OCI-LY7 (cell line): Measurements from ENCODE around the gene PHF21B. TPM values are rescaled to one million over a fixed set of nuclear protein-coding genes. Genes with fewer than 3 reads are reported as not detected.

Source experiments
- BruUV-seq: library from RNA; stranded (reverse); fragments of 400-500 nt; replicated peaks from 2 replicates; lab custom pipeline; 2021; lab: Mats Ljungman, UMichigan
- CTCF ChIA-PET: fragments of 300-600 bp; sonication (Branson Sonifier 250); formaldehyde crosslinking; loops from one replicate; lab custom pipeline; 2022; ENCODE audit warnings: antibody characterized with exemption; ENCODE audit not compliant: unreplicated experiment; lab: Charles Lee
- POLR2A ChIA-PET: fragments of 300-600 bp; sonication (Branson Sonifier 250); formaldehyde crosslinking; loops from one replicate; lab custom pipeline; 2022; ENCODE audit warnings: antibody characterized with exemption; lab: Charles Lee
- DNase-seq: peaks from one replicate; pipeline ENCODE4 v3.0.0-alpha.2; 2015; ENCODE audit warnings: low spot score
- H2AFZ ChIP-seq: fragments of 200-600 bp; sonication (generic), shearing (Covaris generic); 2 replicates; pipeline ENCODE4 v1.6.1; 2014; ENCODE audit warnings: mild to moderate bottlenecking, antibody characterized with exemption, low read length, moderate library complexity
- H3K27ac ChIP-seq: fragments of 200-600 bp; sonication (generic); 2 replicates; pipeline ENCODE4 v1.5.1; 2014; ENCODE audit warnings: mixed run types, low read depth, mild to moderate bottlenecking, moderate library complexity, low read length, inconsistent platforms; ENCODE audit not compliant: poor library complexity, severe bottlenecking
- H3K36me3 ChIP-seq: fragments of 200-600 bp; sonication (generic); 2 replicates; pipeline ENCODE4 v1.6.1; 2014; ENCODE audit warnings: mild to moderate bottlenecking, antibody characterized with exemption, low read length, moderate library complexity, mixed read lengths; ENCODE audit not compliant: insufficient read depth
- H3K4me1 ChIP-seq: fragments of 200-600 bp; sonication (generic); 2 replicates; pipeline ENCODE4 v1.5.1; 2014; ENCODE audit warnings: mild to moderate bottlenecking, low read length; ENCODE audit not compliant: insufficient read depth, poor library complexity, severe bottlenecking
- H3K4me2 ChIP-seq: fragments of 200-600 bp; sonication (generic); 2 replicates; pipeline ENCODE4 v1.6.1; 2014; ENCODE audit warnings: mild to moderate bottlenecking, low read length
- H3K4me3 ChIP-seq: fragments of 200-600 bp; sonication (generic); 2 replicates; pipeline ENCODE4 v1.5.1; 2014; ENCODE audit warnings: mild to moderate bottlenecking, low read depth, low read length; ENCODE audit not compliant: poor library complexity, severe bottlenecking
- H3K79me2 ChIP-seq: fragments of 200-600 bp; sonication (generic); 2 replicates; pipeline ENCODE4 v1.6.1; 2016; ENCODE audit warnings: low read depth, mild to moderate bottlenecking, low read length, moderate library complexity, mixed read lengths; ENCODE audit not compliant: insufficient read depth
- H3K9me2 ChIP-seq: fragments of 200-600 bp; sonication (generic); 2 replicates; pipeline ENCODE4 v1.6.1; 2016; ENCODE audit warnings: mild to moderate bottlenecking, low read length, mixed read lengths; ENCODE audit not compliant: insufficient read depth
- H3K9me3 ChIP-seq: fragments of 200-600 bp; sonication (generic); 2 replicates; pipeline ENCODE4 v1.6.1; 2014; ENCODE audit warnings: mild to moderate bottlenecking, mixed run types, low read length, mixed read lengths
- H4K20me1 ChIP-seq: fragments of 200-600 bp; sonication (generic); 2 replicates; pipeline ENCODE4 v1.6.1; 2014; ENCODE audit warnings: mild to moderate bottlenecking, antibody characterized with exemption, low read length, moderate library complexity, mixed read lengths; ENCODE audit not compliant: insufficient read depth
- CTCF ChIP-seq: fragments of 200-600 bp; sonication (generic); conservative IDR thresholded peaks from 2 replicates; pipeline ENCODE4 v1.5.1; 2014; ENCODE audit warnings: mild to moderate bottlenecking, antibody characterized with exemption, low read length, moderate library complexity, mixed read lengths
- EZH2phosphoT487 ChIP-seq: fragments of 200-600 bp; sonication (generic); IDR thresholded peaks from 2 replicates; pipeline ENCODE4 v1.6.1; 2018; ENCODE audit warnings: low read depth, borderline replicate concordance, mild to moderate bottlenecking, mixed run types, antibody characterized with exemption, low read length, moderate library complexity, mixed read lengths
- intact Hi-C: fragments of 100-400 bp; cut with micrococcal nuclease; formaldehyde crosslinking; loops from one replicate; pipeline ENCODE4 v1.10.0; 2022; ENCODE audit not compliant: unreplicated experiment
- total RNA-seq, 2 experiments: library from RNA; depleted of rRNA in 1 of 2; stranded (reverse); fragments of >200 nt in 1 of 2; shearing (Covaris generic) in 1 of 2; gene quantifications; 2 replicates each; pipeline ENCODE4 v1.2.3, GENCODE V29; 2014 to 2022

PHF21B gene
- total RNA-seq, 2 experiments from 2014 or later: 9.4 to 12.4 TPM

GRCh38 chr22:44845796-44846720, 163.7 kb downstream of the PHF21B start:
- BruUV-seq: no TSS peak
- Histone ChIP-seq H3K36me3 (no peaks in the 10 kb centered on the region), H3K4me2 (no peak overlapping the region), H3K9me2 (no peaks in the 10 kb centered on the region), H3K4me3 (no peak overlapping the region), H3K79me2 (no peaks in the 10 kb centered on the region), H3K4me1 (no peaks in the 10 kb centered on the region), H4K20me1 (no peaks in the 10 kb centered on the region), H2AFZ (no peak overlapping the region), H3K27ac (no peak overlapping the region), H3K9me3 (no peaks in the 10 kb centered on the region)
- intact Hi-C loops: no loop called here
- no peak for TF ChIP-seq CTCF
- TF ChIP-seq EZH2phosphoT487: no peak
- ChIA-PET CTCF (no interaction called here), POLR2A (no interaction called here)
- DNase-seq: no peak

- no peak overlapping the region for H2AFZ ChIP-seq
- H4K20me1 ChIP-seq: no peaks in the 10 kb centered on the region
- H3K9me3 ChIP-seq: no peaks in the 10 kb centered on the region
- intact Hi-C loops: no loop called here
- H3K36me3 ChIP-seq: no peaks in the 10 kb centered on the region
- H3K4me2 ChIP-seq: no peak overlapping the region
- H3K4me3 ChIP-seq: no peak overlapping the region
- TF ChIP-seq CTCF (no peak), EZH2phosphoT487 (no peak)
- ChIA-PET CTCF (no interaction called here), POLR2A (no interaction called here)
- no peaks in the 10 kb centered on the region for H3K79me2 ChIP-seq
- BruUV-seq: no TSS peak
- H3K27ac ChIP-seq: no peak overlapping the region
- DNase-seq: no peak
- no peaks in the 10 kb centered on the region for H3K9me2 ChIP-seq
- no peaks in the 10 kb centered on the region for H3K4me1 ChIP-seq
Measured at GRCh38 chr22:44845191-44845590, 164.6 kb downstream of the PHF21B start.

GRCh38 chr22:44842417-44842816, 167.4 kb downstream of the PHF21B start:
- ChIA-PET CTCF (no interaction called here), POLR2A (no interaction called here)
- no peaks in the 10 kb centered on the region for H3K4me1 ChIP-seq

More at GRCh38 chr22:44842417-44842816, 167.4 kb downstream of the PHF21B start:
- Histone ChIP-seq H3K27ac (no peak overlapping the region), H3K36me3 (no peaks in the 10 kb centered on the region), H4K20me1 (no peaks in the 10 kb centered on the region), H3K9me3 (no peaks in the 10 kb centered on the region), H2AFZ (no peak overlapping the region), H3K9me2 (no peaks in the 10 kb centered on the region), H3K79me2 (no peaks in the 10 kb centered on the region), H3K4me3 (no peak overlapping the region), H3K4me2 (no peak overlapping the region)
- intact Hi-C loops: no loop called here
- DNase-seq: no peak
- BruUV-seq: no TSS peak
- no peak for TF ChIP-seq EZH2phosphoT487
- no peak for TF ChIP-seq CTCF
